Pancreas (tissue), 10 donors: ENCODE results near the gene CDX1. TPM values are rescaled to one million over a fixed set of nuclear protein-coding genes. Genes with fewer than 3 reads are reported as not detected.

ENCODE experiments used
- ATAC-seq, 4 donors: fragments of 200-7000 bp; cut with Tn5 transposase; one replicate each; pipeline versions ENCODE4 v1.8.0 to v1.9.1; 2020; ENCODE audit warnings: mild to moderate bottlenecking in 4 of 4, moderate library complexity in 4 of 4
- DNase-seq, 6 donors: peaks; one replicate each; pipeline ENCODE4 v3.0.0-alpha.2; 2020
- FAIRE-seq: peaks from 2 replicates; lab custom pipeline; 2012; peaks lifted over from hg19 to GRCh38; lab: Jason Lieb, UNC
- H3K27ac ChIP-seq, 4 donors: fragments of 200-600 bp; sonication (generic); 1 replicate in 3 of 4; 2 replicates in 1 of 4; pipeline versions ENCODE4 v1.5.0 to v1.8.0; 2020
- H3K27me3 ChIP-seq, 4 donors: fragments of 200-600 bp; one replicate each; pipeline ENCODE4 v1.8.0; 2021
- H3K36me3 ChIP-seq, 3 donors: fragments of 200-600 bp; sonication (generic) in 1 of 3; one replicate each; pipeline versions ENCODE4 v1.5.0 to v1.8.0; 2020 to 2021
- H3K4me1 ChIP-seq, 3 donors: fragments of 200-600 bp; one replicate each; pipeline ENCODE4 v1.8.0; 2021
- H3K4me3 ChIP-seq, 4 donors: fragments of 200-600 bp; sonication (generic) in 2 of 4; one replicate each; pipeline versions ENCODE4 v1.5.0 to v1.8.0; 2020 to 2021
- H3K9me3 ChIP-seq, 4 donors: fragments of 200-600 bp; one replicate each; pipeline ENCODE4 v1.8.0; 2021
- WGBS, 2 donors: extraction: QIAGEN DNeasy Blood & Tissue Kit; methylation state at CpG; one replicate each; pipeline ENCODE4 v1.1.7; 2013; 5-methylcytosine and 5-hydroxymethylcytosine counted together
- intact Hi-C, 3 donors: fragments of 100-400 bp; cut with DNase I; formaldehyde crosslinking; loops; one replicate each; pipeline versions ENCODE4 v1.11.1 to v1.14.2; 2022
- polyA plus RNA-seq, 2 donors: library from polyadenylated mRNA; stranded (reverse); fragments of 200-250 nt; gene quantifications; one replicate each; pipeline ENCODE4 v1.2.3, GENCODE V29; 2013
- total RNA-seq, 6 donors: library from RNA; stranded (reverse); fragmentation: NEBNext Ultra II Directional in 4 of 6; extraction: Animal tissue kit (Norgen Biotek cat#: 25700) in 4 of 6; gene quantifications; one replicate each; pipeline versions ENCODE4 v1.2.1 to v1.2.4, GENCODE V29; 2021 to 2023
- TF ChIP-seq, protein P1 (sequence below), 4 donors: fragments of 200-600 bp; sonication (generic) in 3 of 4; IDR thresholded peaks; one replicate each; pipeline versions ENCODE4 v1.5.0 to v1.8.0; 2021; ENCODE audit warnings: antibody characterized with exemption in 4 of 4
- donor health status: healthy with polysubstance abuse.
- donor health status: DM: no; HTN: no; CAD: no; lungs with moderate emphysema.
- donor health status: DM: no; HTN: no; CAD: no.
- donor health status: control.
- donor health status: control.
- donor health status: Bipolar disorder and iron deficiency.
- donor health status: DM: yes; HTN: yes; CAD: no.
- donor health status: DM: no; HTN: no; CAD: no.
- donor health status: DM: no; HTN: no; CAD: no.
- donor health status: DM: yes; HTN: yes; CAD: no.

The CDX1 gene
- total and polyA plus RNA-seq, 8 donors: 0.13 to 0.19 (median 0.16) TPM; not detected in 5

DNA sequence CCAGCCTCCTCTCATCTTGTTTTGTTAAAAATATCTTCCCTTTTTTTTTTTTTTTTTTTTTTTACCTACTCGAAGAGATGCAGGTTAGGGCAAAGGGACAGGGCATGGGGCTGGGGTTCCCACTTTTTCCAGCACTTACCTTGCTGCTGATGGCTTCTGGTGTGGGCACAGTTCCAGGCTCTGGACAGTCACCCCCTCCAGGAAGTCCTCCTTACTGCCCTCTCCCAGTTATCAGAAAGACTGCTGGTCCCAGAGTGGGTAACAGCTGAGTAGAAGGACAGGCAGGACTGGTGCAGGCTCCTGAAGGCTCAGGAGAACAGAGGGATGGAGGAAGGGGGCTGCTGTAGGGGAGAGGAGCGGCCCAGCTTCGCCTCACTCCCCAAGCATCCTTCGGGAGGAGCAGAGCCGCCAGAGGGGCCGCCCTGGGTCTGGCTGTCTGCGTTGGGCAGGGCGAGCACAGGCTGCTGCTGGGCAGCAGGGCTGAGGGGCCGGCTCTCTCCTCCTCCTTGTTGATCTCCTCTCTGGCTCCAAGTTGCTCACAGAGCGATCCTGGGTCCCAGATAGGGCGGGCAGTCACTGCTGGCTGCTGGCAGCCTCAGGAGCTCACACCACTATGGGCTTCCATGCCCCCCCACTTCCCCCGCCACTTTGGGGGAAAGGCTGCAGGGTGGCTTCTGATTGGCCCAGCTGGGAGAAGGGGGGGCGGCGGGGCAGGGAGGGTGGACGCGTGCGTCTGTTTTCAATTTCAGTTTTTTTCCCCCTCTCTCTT, 11.1 kb upstream of the CDX1 start, which contains the start of gene PDGFRB:
Gene PDGFRB (minus strand): TSS at position 588 of the 769 bp plus-strand sequence. CDS start 18,798 bp downstream, outside the sequence.
- 27% methylated on average over 15 to 17 of the region's 17 CpGs for WGBS, 2 donors
- FAIRE-seq (no peak), DNase-seq (peak in 5 of 6 donors; percentile 27 to 46 (median 43)), ATAC-seq (peak; percentile 56 to 72 (median 66))
- no peaks in the 10 kb centered on the region for H3K9me3 ChIP-seq
- no peaks in the 10 kb centered on the region for H3K27me3 ChIP-seq
- H3K4me3 ChIP-seq: peak within 1 kb of the TSS in 2 of 4 donors; percentile 11 to 29
- H3K36me3 ChIP-seq: no peaks in the 10 kb centered on the region
- intact Hi-C loops: no loop called here
- H3K27ac ChIP-seq: peak within 1 kb of the TSS in 1 of 4 donors; percentile 22
- TF ChIP-seq, protein P1, sequence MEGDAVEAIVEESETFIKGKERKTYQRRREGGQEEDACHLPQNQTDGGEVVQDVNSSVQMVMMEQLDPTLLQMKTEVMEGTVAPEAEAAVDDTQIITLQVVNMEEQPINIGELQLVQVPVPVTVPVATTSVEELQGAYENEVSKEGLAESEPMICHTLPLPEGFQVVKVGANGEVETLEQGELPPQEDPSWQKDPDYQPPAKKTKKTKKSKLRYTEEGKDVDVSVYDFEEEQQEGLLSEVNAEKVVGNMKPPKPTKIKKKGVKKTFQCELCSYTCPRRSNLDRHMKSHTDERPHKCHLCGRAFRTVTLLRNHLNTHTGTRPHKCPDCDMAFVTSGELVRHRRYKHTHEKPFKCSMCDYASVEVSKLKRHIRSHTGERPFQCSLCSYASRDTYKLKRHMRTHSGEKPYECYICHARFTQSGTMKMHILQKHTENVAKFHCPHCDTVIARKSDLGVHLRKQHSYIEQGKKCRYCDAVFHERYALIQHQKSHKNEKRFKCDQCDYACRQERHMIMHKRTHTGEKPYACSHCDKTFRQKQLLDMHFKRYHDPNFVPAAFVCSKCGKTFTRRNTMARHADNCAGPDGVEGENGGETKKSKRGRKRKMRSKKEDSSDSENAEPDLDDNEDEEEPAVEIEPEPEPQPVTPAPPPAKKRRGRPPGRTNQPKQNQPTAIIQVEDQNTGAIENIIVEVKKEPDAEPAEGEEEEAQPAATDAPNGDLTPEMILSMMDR (IDR thresholded peaks at IDR 0.05): no peak
- H3K4me1 ChIP-seq: no peaks in the 10 kb centered on the region

DNA sequence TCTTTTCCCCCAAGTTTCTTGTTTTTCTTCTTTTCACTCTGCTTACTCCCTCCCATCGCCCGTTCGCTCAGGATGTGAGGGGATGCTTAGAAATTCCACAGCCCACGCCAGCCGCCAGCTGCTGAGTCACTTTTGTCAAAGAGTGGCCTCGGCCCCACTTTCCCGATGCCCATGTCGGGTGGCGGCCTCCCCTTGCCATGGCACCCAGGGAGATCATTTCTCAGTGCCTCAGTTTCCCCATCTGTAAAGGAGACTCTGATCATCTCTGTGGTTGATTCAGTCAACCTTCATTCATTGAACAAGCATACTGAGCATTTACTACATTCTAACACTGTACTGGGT, 10.6 kb upstream of the CDX1 start:
- ATAC-seq (no peak), FAIRE-seq (no peak), DNase-seq (no peak)
- no peaks in the 10 kb centered on the region for H3K36me3 ChIP-seq
- H3K9me3 ChIP-seq: no peaks in the 10 kb centered on the region
- no peaks in the 10 kb centered on the region for H3K4me1 ChIP-seq
- intact Hi-C loops: no loop called here
- TF ChIP-seq, protein P1 (IDR thresholded peaks at IDR 0.05): no peak
- H3K27ac ChIP-seq: peak overlapping the region in 1 of 4 donors; percentile 22
- H3K27me3 ChIP-seq: no peaks in the 10 kb centered on the region
- WGBS, 2 donors: 26 to 34% methylated on average over 9 of the region's 9 CpGs
- peak overlapping the region in 1 of 4 donors; percentile 29 for H3K4me3 ChIP-seq

DNA sequence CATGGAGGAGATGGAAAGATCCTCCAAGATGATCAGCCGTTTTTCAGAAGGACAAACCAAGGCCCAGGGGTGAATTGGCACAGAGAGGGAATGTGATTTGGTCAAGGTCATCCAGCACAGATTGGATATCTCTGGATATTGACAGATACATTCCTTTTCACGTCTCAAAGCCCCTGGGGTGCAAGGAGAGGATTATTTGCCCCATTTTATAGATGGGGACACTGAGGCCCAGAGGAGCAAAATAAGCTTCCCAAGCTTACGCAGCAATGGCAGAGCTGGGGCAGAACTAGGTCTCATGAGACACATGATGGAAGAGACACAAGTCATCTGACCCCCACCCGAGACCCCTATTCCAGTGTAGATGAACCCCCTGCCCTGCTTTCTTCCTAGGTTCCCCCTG, 10.0 kb upstream of the CDX1 start:
- no peaks in the 10 kb centered on the region for H3K27me3 ChIP-seq
- H3K4me3 ChIP-seq: no peak overlapping the region
- no peaks in the 10 kb centered on the region for H3K4me1 ChIP-seq
- intact Hi-C loops: no loop called here
- ATAC-seq: no peak
- no peak for FAIRE-seq
- TF ChIP-seq, protein P1 (IDR thresholded peaks at IDR 0.05): no peak
- no peaks in the 10 kb centered on the region for H3K9me3 ChIP-seq
- DNase-seq: no peak
- H3K36me3 ChIP-seq: no peaks in the 10 kb centered on the region
- H3K27ac ChIP-seq: no peak overlapping the region
- 44 to 49% methylated on average over 4 of the region's 4 CpGs for WGBS, 2 donors

DNA sequence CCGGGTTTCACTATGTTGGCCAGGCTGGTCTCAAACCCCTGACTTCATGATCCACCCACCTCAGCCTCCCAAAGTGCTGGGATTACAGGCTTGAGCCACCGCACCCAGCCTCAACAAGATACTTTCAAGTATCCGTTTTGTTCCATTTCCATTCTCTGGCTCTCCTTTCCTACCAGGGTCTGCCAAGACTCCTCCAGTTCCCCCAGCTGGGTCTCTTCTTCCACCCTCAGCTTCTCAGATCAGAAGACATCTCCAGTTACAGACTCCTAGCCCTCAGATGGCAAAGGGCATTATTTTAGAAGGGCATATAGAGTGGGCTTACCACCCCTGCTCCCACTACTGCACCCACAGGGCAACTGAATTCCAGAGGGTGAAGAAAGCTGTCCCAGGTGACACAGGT, 9.4 kb upstream of the CDX1 start:
- Histone ChIP-seq H3K9me3 (no peaks in the 10 kb centered on the region), H3K36me3 (no peaks in the 10 kb centered on the region), H3K4me3 (no peak overlapping the region), H3K4me1 (no peaks in the 10 kb centered on the region), H3K27ac (no peak overlapping the region), H3K27me3 (no peaks in the 10 kb centered on the region)
- TF ChIP-seq, protein P1 (IDR thresholded peaks at IDR 0.05): no peak
- intact Hi-C loops: no loop called here
- ATAC-seq: no peak
- WGBS, 2 donors: 79 to 86% methylated on average over 3 of the region's 3 CpGs
- no peak for FAIRE-seq
- no peak for DNase-seq
